ENCODE data around the gene IAPP. TPM values are rescaled to one million over a fixed set of nuclear protein-coding genes. Genes with fewer than 3 reads are reported as not detected.
"Not testable (repeated sequence)": the region's sequence is repeated elsewhere in the genome, so short reads cannot be mapped to it uniquely, and the experiment has no call there.

The IAPP gene
- total RNA-seq, 1 donor from 2014 or later, result not detected

GRCh38 chr12:21369141-21369980, 3.3 kb upstream of the IAPP start:
- H3K4me3 Mint-ChIP-seq (ENCODE audit: unreplicated experiment), result no peak overlapping the region
- no peaks in the 10 kb centered on the region for H3K79me2 ChIP-seq (ENCODE audit: insufficient read depth, low read length)
- H3K4me2 ChIP-seq (ENCODE audit: low read length), result no peak overlapping the region
- H3K36me3 ChIP-seq (ENCODE audit: insufficient read depth, low read length), result no peaks in the 10 kb centered on the region
- no peak for TF ChIP-seq EZH2 (IDR thresholded peaks at IDR 0.05; ENCODE audit: insufficient read depth, low read length)
- TF ChIP-seq, protein P1, sequence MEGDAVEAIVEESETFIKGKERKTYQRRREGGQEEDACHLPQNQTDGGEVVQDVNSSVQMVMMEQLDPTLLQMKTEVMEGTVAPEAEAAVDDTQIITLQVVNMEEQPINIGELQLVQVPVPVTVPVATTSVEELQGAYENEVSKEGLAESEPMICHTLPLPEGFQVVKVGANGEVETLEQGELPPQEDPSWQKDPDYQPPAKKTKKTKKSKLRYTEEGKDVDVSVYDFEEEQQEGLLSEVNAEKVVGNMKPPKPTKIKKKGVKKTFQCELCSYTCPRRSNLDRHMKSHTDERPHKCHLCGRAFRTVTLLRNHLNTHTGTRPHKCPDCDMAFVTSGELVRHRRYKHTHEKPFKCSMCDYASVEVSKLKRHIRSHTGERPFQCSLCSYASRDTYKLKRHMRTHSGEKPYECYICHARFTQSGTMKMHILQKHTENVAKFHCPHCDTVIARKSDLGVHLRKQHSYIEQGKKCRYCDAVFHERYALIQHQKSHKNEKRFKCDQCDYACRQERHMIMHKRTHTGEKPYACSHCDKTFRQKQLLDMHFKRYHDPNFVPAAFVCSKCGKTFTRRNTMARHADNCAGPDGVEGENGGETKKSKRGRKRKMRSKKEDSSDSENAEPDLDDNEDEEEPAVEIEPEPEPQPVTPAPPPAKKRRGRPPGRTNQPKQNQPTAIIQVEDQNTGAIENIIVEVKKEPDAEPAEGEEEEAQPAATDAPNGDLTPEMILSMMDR (IDR thresholded peaks at IDR 0.05; ENCODE audit: insufficient read depth, low read depth, low read length), result no peak
- no peak overlapping the region for H3K27ac ChIP-seq (ENCODE audit: low read depth, low read length)
- DNase-seq (ENCODE audit: low read depth) (no peak), FAIRE-seq (no peak)
- no peaks in the 10 kb centered on the region for H3K9me3 ChIP-seq (ENCODE audit: insufficient read depth, low read depth, low read length)
- H3K9me3 Mint-ChIP-seq (ENCODE audit: unreplicated experiment), result no peaks in the 10 kb centered on the region
- no peaks in the 10 kb centered on the region for H3K4me1 Mint-ChIP-seq (ENCODE audit: low read depth, unreplicated experiment)
- no peaks in the 10 kb centered on the region for H4K20me1 ChIP-seq (ENCODE audit: insufficient read depth, low read length)
- H3K27me3 ChIP-seq (ENCODE audit: insufficient read depth, low read length), result no peaks in the 10 kb centered on the region
- H3K36me3 Mint-ChIP-seq (ENCODE audit: low read depth, unreplicated experiment), result no peaks in the 10 kb centered on the region
- no peak overlapping the region for H3K9ac ChIP-seq (ENCODE audit: low read length)
- no peak overlapping the region for H2AFZ ChIP-seq (ENCODE audit: low read depth, low read length)
- H3K4me1 ChIP-seq (ENCODE audit: insufficient read depth, low read length), result no peaks in the 10 kb centered on the region
- no peak overlapping the region for H3K27ac Mint-ChIP-seq (ENCODE audit: unreplicated experiment)
- no peak overlapping the region for H3K4me3 ChIP-seq (ENCODE audit: insufficient read depth, low read depth, low read length)
- no peaks in the 10 kb centered on the region for H3K27me3 Mint-ChIP-seq (ENCODE audit: low read depth, unreplicated experiment)

- no peaks in the 10 kb centered on the region for H3K36me3 ChIP-seq (ENCODE audit: insufficient read depth, low read length)
- no peaks in the 10 kb centered on the region for H4K20me1 ChIP-seq (ENCODE audit: insufficient read depth, low read length)
- H3K36me3 Mint-ChIP-seq (ENCODE audit: low read depth, unreplicated experiment), result no peaks in the 10 kb centered on the region
- no peaks in the 10 kb centered on the region for H3K9me3 Mint-ChIP-seq (ENCODE audit: unreplicated experiment)
- H3K79me2 ChIP-seq (ENCODE audit: insufficient read depth, low read length), result no peaks in the 10 kb centered on the region
- H3K4me3 ChIP-seq (ENCODE audit: insufficient read depth, low read depth, low read length), result no peak overlapping the region
- FAIRE-seq (no peak), DNase-seq (ENCODE audit: low read depth) (no peak)
- no peaks in the 10 kb centered on the region for H3K27me3 ChIP-seq (ENCODE audit: insufficient read depth, low read length)
- no peak overlapping the region for H2AFZ ChIP-seq (ENCODE audit: low read depth, low read length)
- H3K9ac ChIP-seq (ENCODE audit: low read length), result no peak overlapping the region
- H3K27ac ChIP-seq (ENCODE audit: low read depth, low read length), result no peak overlapping the region
- H3K27ac Mint-ChIP-seq (ENCODE audit: unreplicated experiment), result no peak overlapping the region
- H3K9me3 ChIP-seq (ENCODE audit: insufficient read depth, low read depth, low read length), result no peaks in the 10 kb centered on the region
- H3K4me1 ChIP-seq (ENCODE audit: insufficient read depth, low read length), result no peaks in the 10 kb centered on the region
- no peaks in the 10 kb centered on the region for H3K27me3 Mint-ChIP-seq (ENCODE audit: low read depth, unreplicated experiment)
- H3K4me2 ChIP-seq (ENCODE audit: low read length), result no peak overlapping the region
- TF ChIP-seq EZH2 (IDR thresholded peaks at IDR 0.05; ENCODE audit: insufficient read depth, low read length), result no peak
- TF ChIP-seq, protein P1 (IDR thresholded peaks at IDR 0.05; ENCODE audit: insufficient read depth, low read depth, low read length), result no peak
- no peaks in the 10 kb centered on the region for H3K4me1 Mint-ChIP-seq (ENCODE audit: low read depth, unreplicated experiment)
- H3K4me3 Mint-ChIP-seq (ENCODE audit: unreplicated experiment), result no peak overlapping the region
Observed at GRCh38 chr12:21370845-21371449, 1.8 kb upstream of the IAPP start.

- TF ChIP-seq, protein P1 (IDR thresholded peaks at IDR 0.05; ENCODE audit: insufficient read depth, low read depth, low read length), result no peak
- TF ChIP-seq EZH2 (IDR thresholded peaks at IDR 0.05; ENCODE audit: insufficient read depth, low read length), result no peak
- FAIRE-seq (no peak), DNase-seq (ENCODE audit: low read depth) (no peak)
- H3K27ac Mint-ChIP-seq (ENCODE audit: unreplicated experiment), result no peak overlapping the region
- Histone ChIP-seq H3K36me3 (ENCODE audit: insufficient read depth, low read length) (no peaks in the 10 kb centered on the region), H2AFZ (ENCODE audit: low read depth, low read length) (no peak overlapping the region), H3K27ac (ENCODE audit: low read depth, low read length) (no peak overlapping the region), H3K9ac (ENCODE audit: low read length) (no peak overlapping the region), H3K4me2 (ENCODE audit: low read length) (no peak overlapping the region), H3K79me2 (ENCODE audit: insufficient read depth, low read length) (no peaks in the 10 kb centered on the region), H3K4me1 (ENCODE audit: insufficient read depth, low read length) (no peaks in the 10 kb centered on the region), H3K9me3 (ENCODE audit: insufficient read depth, low read depth, low read length) (no peaks in the 10 kb centered on the region), H4K20me1 (ENCODE audit: insufficient read depth, low read length) (no peaks in the 10 kb centered on the region), H3K4me3 (ENCODE audit: insufficient read depth, low read depth, low read length) (no peak overlapping the region), H3K27me3 (ENCODE audit: insufficient read depth, low read length) (no peaks in the 10 kb centered on the region)
- no peaks in the 10 kb centered on the region for H3K9me3 Mint-ChIP-seq (ENCODE audit: unreplicated experiment)
- peaks cover under 1% of the 10 kb centered on the region for H3K4me1 Mint-ChIP-seq (ENCODE audit: low read depth, unreplicated experiment)
- no peaks in the 10 kb centered on the region for H3K36me3 Mint-ChIP-seq (ENCODE audit: low read depth, unreplicated experiment)
- H3K27me3 Mint-ChIP-seq (ENCODE audit: low read depth, unreplicated experiment), result no peaks in the 10 kb centered on the region
- no peak overlapping the region for H3K4me3 Mint-ChIP-seq (ENCODE audit: unreplicated experiment)
Observed at GRCh38 chr12:21379218-21379617, 6.5 kb downstream of the IAPP start.

DNA sequence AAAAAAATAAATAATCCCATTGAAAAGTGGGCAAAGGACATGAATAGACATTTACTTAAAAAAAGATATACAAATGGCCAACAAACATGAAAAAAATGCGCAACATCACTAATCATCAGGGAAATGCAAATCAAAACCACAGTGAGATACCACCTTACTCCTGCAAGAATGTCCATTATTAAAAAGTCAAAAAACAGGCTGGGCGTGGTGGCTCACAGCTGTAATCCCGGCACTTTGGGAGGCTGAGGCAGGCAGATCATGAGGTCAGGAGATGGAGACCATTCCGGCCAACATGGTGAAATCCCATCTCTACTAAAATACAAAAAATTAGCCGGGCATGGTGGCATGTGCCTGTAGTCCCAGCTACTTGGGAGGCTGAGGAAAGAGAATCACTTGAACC, 8.6 kb downstream of the IAPP start:
- not testable (repeated sequence) for H3K9me3 ChIP-seq (ENCODE audit: insufficient read depth, low read depth, low read length); H3K36me3 ChIP-seq (ENCODE audit: insufficient read depth, low read length); H3K9ac ChIP-seq (ENCODE audit: low read length); H4K20me1 ChIP-seq (ENCODE audit: insufficient read depth, low read length); H3K4me1 Mint-ChIP-seq (ENCODE audit: low read depth, unreplicated experiment); H3K4me3 Mint-ChIP-seq (ENCODE audit: unreplicated experiment); H3K4me3 ChIP-seq (ENCODE audit: insufficient read depth, low read depth, low read length); H3K27ac ChIP-seq (ENCODE audit: low read depth, low read length); H3K79me2 ChIP-seq (ENCODE audit: insufficient read depth, low read length); DNase-seq (ENCODE audit: low read depth); H3K9me3 Mint-ChIP-seq (ENCODE audit: unreplicated experiment); H3K27ac Mint-ChIP-seq (ENCODE audit: unreplicated experiment); H2AFZ ChIP-seq (ENCODE audit: low read depth, low read length); H3K36me3 Mint-ChIP-seq (ENCODE audit: low read depth, unreplicated experiment); H3K27me3 Mint-ChIP-seq (ENCODE audit: low read depth, unreplicated experiment); FAIRE-seq; H3K27me3 ChIP-seq (ENCODE audit: insufficient read depth, low read length); H3K4me1 ChIP-seq (ENCODE audit: insufficient read depth, low read length); H3K4me2 ChIP-seq (ENCODE audit: low read length)
